Karpas-422 (cell line): Measurements from ENCODE around the gene TENT5C. TPM values are rescaled to one million over a fixed set of nuclear protein-coding genes. Genes with fewer than 3 reads are reported as not detected.

Experiments
- DNase-seq: peaks from one replicate; pipeline ENCODE4 v3.0.0-alpha.2; 2015
- H2AFZ ChIP-seq: fragments of 200-600 bp; sonication (generic); 2 replicates; pipeline ENCODE4 v1.6.1; 2014; ENCODE audit warnings: antibody characterized with exemption, low read length, mixed read lengths
- H3K27ac ChIP-seq: fragments of 200-600 bp; sonication (generic); 2 replicates; pipeline ENCODE4 v1.5.1; 2014; ENCODE audit warnings: mild to moderate bottlenecking, low read length, moderate library complexity
- H3K27me3 ChIP-seq: fragments of 200-600 bp; sonication (generic); 2 replicates; pipeline ENCODE4 v1.6.1; 2014; ENCODE audit warnings: low read length, mixed read lengths
- H3K36me3 ChIP-seq: fragments of 200-600 bp; sonication (generic); 2 replicates; pipeline ENCODE4 v1.6.1; 2014; ENCODE audit warnings: low read length, mixed read lengths; ENCODE audit not compliant: insufficient read depth
- H3K4me1 ChIP-seq: fragments of 200-600 bp; sonication (generic); 2 replicates; pipeline ENCODE4 v1.6.1; 2014; ENCODE audit warnings: mild to moderate bottlenecking, low read length, mixed read lengths
- H3K4me2 ChIP-seq: fragments of 200-600 bp; sonication (generic); 2 replicates; pipeline ENCODE4 v1.6.1; 2014; ENCODE audit warnings: low read length, low read depth, mild to moderate bottlenecking; ENCODE audit not compliant: poor library complexity, severe bottlenecking
- H3K4me3 ChIP-seq: fragments of 200-600 bp; sonication (generic); 2 replicates; pipeline ENCODE4 v1.5.1; 2014; ENCODE audit warnings: mild to moderate bottlenecking, antibody characterized with exemption, low read length, mixed read lengths
- H3K79me2 ChIP-seq: fragments of 200-600 bp; sonication (generic); 2 replicates; pipeline ENCODE4 v1.6.1; 2014; ENCODE audit warnings: mild to moderate bottlenecking, low read length, mixed read lengths
- H3K9ac ChIP-seq: fragments of 200-600 bp; sonication (generic); 2 replicates; pipeline ENCODE4 v1.6.0; 2014; ENCODE audit warnings: low read length
- H3K9me2 ChIP-seq: fragments of 200-600 bp; sonication (generic), shearing (Covaris generic); replicated peaks from 2 replicates; pipeline ENCODE4 v1.6.0; 2014; ENCODE audit warnings: mild to moderate bottlenecking, low read length, moderate library complexity; ENCODE audit not compliant: insufficient read depth
- H3K9me3 ChIP-seq: fragments of 300-700, 200-600 bp; sonication (generic); 2 replicates; pipeline ENCODE4 v1.6.1; 2014; ENCODE audit warnings: low read length, mixed read lengths
- H4K20me1 ChIP-seq: fragments of 200-600 bp; sonication (generic); 2 replicates; pipeline ENCODE4 v1.6.1; 2014; ENCODE audit warnings: mild to moderate bottlenecking, antibody characterized with exemption, low read length, low read depth; ENCODE audit not compliant: insufficient read depth
- total RNA-seq: library from RNA; depleted of rRNA; stranded (reverse); fragments of >200 nt; shearing (Covaris generic); gene quantifications from 2 replicates; pipeline ENCODE4 v1.2.3, GENCODE V29; 2014; ENCODE audit warnings: low replicate concordance

The TENT5C gene
- total RNA-seq, 1 experiment from 2014 or later, result 0.60 TPM

GRCh38 chr1:117582451-117582850 lies 23.4 kb upstream of the TENT5C start:
- H2AFZ ChIP-seq, result no peak overlapping the region
- H4K20me1 ChIP-seq, result no peaks in the 10 kb centered on the region
- H3K27me3 ChIP-seq, result no peaks in the 10 kb centered on the region
- no peak overlapping the region for H3K4me3 ChIP-seq
- H3K79me2 ChIP-seq, result no peaks in the 10 kb centered on the region
- no peak overlapping the region for H3K9ac ChIP-seq
- no peaks in the 10 kb centered on the region for H3K36me3 ChIP-seq
- no peak for DNase-seq
- H3K9me2 ChIP-seq, result no peaks in the 10 kb centered on the region
- H3K4me1 ChIP-seq, result no peaks in the 10 kb centered on the region
- no peak overlapping the region for H3K4me2 ChIP-seq
- no peaks in the 10 kb centered on the region for H3K9me3 ChIP-seq
- H3K27ac ChIP-seq, result no peak overlapping the region

- H4K20me1 ChIP-seq, result no peaks in the 10 kb centered on the region
- no peak overlapping the region for H3K27ac ChIP-seq
- no peak overlapping the region for H3K9ac ChIP-seq
- no peaks in the 10 kb centered on the region for H3K79me2 ChIP-seq
- no peak overlapping the region for H2AFZ ChIP-seq
- no peak overlapping the region for H3K4me2 ChIP-seq
- DNase-seq, result no peak
- H3K4me1 ChIP-seq, result no peaks in the 10 kb centered on the region
- no peaks in the 10 kb centered on the region for H3K36me3 ChIP-seq
- H3K9me2 ChIP-seq, result no peaks in the 10 kb centered on the region
- H3K9me3 ChIP-seq, result no peaks in the 10 kb centered on the region
- H3K4me3 ChIP-seq, result no peak overlapping the region
- no peaks in the 10 kb centered on the region for H3K27me3 ChIP-seq
Observed at GRCh38 chr1:117583247-117583646, 22.6 kb upstream of the TENT5C start.

- Histone ChIP-seq H3K9ac (no peak overlapping the region), H3K27ac (no peak overlapping the region), H3K9me3 (no peaks in the 10 kb centered on the region), H3K79me2 (no peaks in the 10 kb centered on the region), H3K9me2 (no peaks in the 10 kb centered on the region), H3K27me3 (no peaks in the 10 kb centered on the region), H3K4me1 (no peaks in the 10 kb centered on the region), H2AFZ (no peak overlapping the region), H3K36me3 (no peaks in the 10 kb centered on the region), H4K20me1 (no peaks in the 10 kb centered on the region), H3K4me3 (no peak overlapping the region), H3K4me2 (no peak overlapping the region)
- no peak for DNase-seq
Observed at GRCh38 chr1:117584181-117584580, 21.7 kb upstream of the TENT5C start.

- Histone ChIP-seq H3K9me2 (no peaks in the 10 kb centered on the region), H2AFZ (no peak overlapping the region), H4K20me1 (no peaks in the 10 kb centered on the region), H3K9me3 (no peaks in the 10 kb centered on the region), H3K27me3 (no peaks in the 10 kb centered on the region), H3K36me3 (no peaks in the 10 kb centered on the region), H3K4me3 (no peak overlapping the region), H3K4me1 (no peaks in the 10 kb centered on the region), H3K9ac (no peak overlapping the region), H3K4me2 (no peak overlapping the region), H3K27ac (no peak overlapping the region), H3K79me2 (no peaks in the 10 kb centered on the region)
- DNase-seq, result no peak
Observed at GRCh38 chr1:117585086-117585485, 20.8 kb upstream of the TENT5C start.

GRCh38 chr1:117586337-117586736 lies 19.5 kb upstream of the TENT5C start:
- no peaks in the 10 kb centered on the region for H3K27me3 ChIP-seq
- H2AFZ ChIP-seq, result no peak overlapping the region
- H3K4me2 ChIP-seq, result no peak overlapping the region
- no peak overlapping the region for H3K9ac ChIP-seq
- no peaks in the 10 kb centered on the region for H3K36me3 ChIP-seq
- DNase-seq, result no peak
- no peak overlapping the region for H3K4me3 ChIP-seq
- no peaks in the 10 kb centered on the region for H3K4me1 ChIP-seq
- no peaks in the 10 kb centered on the region for H3K9me2 ChIP-seq
- H3K9me3 ChIP-seq, result no peaks in the 10 kb centered on the region
- no peaks in the 10 kb centered on the region for H4K20me1 ChIP-seq
- no peaks in the 10 kb centered on the region for H3K79me2 ChIP-seq
- H3K27ac ChIP-seq, result no peak overlapping the region

GRCh38 chr1:117586747-117587498 lies 18.9 kb upstream of the TENT5C start:
- no peak for DNase-seq
- Histone ChIP-seq H3K9ac (no peak overlapping the region), H3K9me3 (no peaks in the 10 kb centered on the region)

GRCh38 chr1:117587499-117588356 lies 18.1 kb upstream of the TENT5C start:
- no peak overlapping the region for H3K9ac ChIP-seq
- no peak overlapping the region for H3K27ac ChIP-seq
- H3K4me3 ChIP-seq, result no peak overlapping the region
- H3K4me1 ChIP-seq, result no peaks in the 10 kb centered on the region
- no peaks in the 10 kb centered on the region for H3K36me3 ChIP-seq
- H3K79me2 ChIP-seq, result no peaks in the 10 kb centered on the region
- no peaks in the 10 kb centered on the region for H3K27me3 ChIP-seq
- H2AFZ ChIP-seq, result no peak overlapping the region
- DNase-seq, result no peak
- no peaks in the 10 kb centered on the region for H3K9me3 ChIP-seq
- no peak overlapping the region for H3K4me2 ChIP-seq
- H4K20me1 ChIP-seq, result no peaks in the 10 kb centered on the region
- H3K9me2 ChIP-seq, result no peaks in the 10 kb centered on the region

More at GRCh38 chr1:117586747-117587498, 18.9 kb upstream of the TENT5C start:
- H3K27ac ChIP-seq, result no peak overlapping the region
- no peaks in the 10 kb centered on the region for H3K27me3 ChIP-seq
- no peaks in the 10 kb centered on the region for H3K4me1 ChIP-seq
- no peak overlapping the region for H3K4me2 ChIP-seq
- no peaks in the 10 kb centered on the region for H3K79me2 ChIP-seq
- no peaks in the 10 kb centered on the region for H4K20me1 ChIP-seq
- H3K4me3 ChIP-seq, result no peak overlapping the region
- H3K36me3 ChIP-seq, result no peaks in the 10 kb centered on the region
- no peaks in the 10 kb centered on the region for H3K9me2 ChIP-seq
- H2AFZ ChIP-seq, result no peak overlapping the region

GRCh38 chr1:117589544-117589943 lies 16.3 kb upstream of the TENT5C start:
- H3K9me2 ChIP-seq, result no peaks in the 10 kb centered on the region
- no peaks in the 10 kb centered on the region for H4K20me1 ChIP-seq
- no peak overlapping the region for H3K27ac ChIP-seq
- H3K4me2 ChIP-seq, result no peak overlapping the region
- H2AFZ ChIP-seq, result no peak overlapping the region
- H3K9ac ChIP-seq, result no peak overlapping the region
- no peaks in the 10 kb centered on the region for H3K79me2 ChIP-seq
- no peaks in the 10 kb centered on the region for H3K4me1 ChIP-seq
- H3K9me3 ChIP-seq, result no peaks in the 10 kb centered on the region
- DNase-seq, result no peak
- H3K27me3 ChIP-seq, result no peaks in the 10 kb centered on the region
- no peak overlapping the region for H3K4me3 ChIP-seq
- no peaks in the 10 kb centered on the region for H3K36me3 ChIP-seq
